Measurements from ENCODE around the gene CPED1. TPM values are rescaled to one million over a fixed set of nuclear protein-coding genes. Genes with fewer than 3 reads are reported as not detected.
"Not testable (repeated sequence)": the region's sequence is repeated elsewhere in the genome, so short reads cannot be mapped to it uniquely, and the experiment has no call there.

Gene CPED1
- total RNA-seq, 1 donor from 2014 or later = 1.5 TPM

DNA sequence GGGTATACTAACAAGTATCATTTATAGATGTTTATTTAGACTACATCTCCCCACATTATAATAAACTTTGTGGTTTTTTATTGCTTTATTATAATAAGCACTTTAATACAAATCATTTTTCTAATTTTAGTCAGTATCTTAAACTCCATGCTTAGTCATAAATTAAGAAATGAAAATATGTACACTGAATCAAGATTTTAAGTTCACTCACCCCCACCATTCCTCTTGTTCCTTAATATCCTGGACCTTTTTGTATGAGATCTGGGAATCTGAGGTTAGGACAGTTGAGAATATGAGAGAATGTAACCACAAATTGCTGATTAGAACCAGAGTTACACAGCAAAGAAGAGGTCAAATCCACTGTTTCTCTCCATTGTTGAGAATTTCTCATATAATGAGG is 246.7 kb downstream of the CPED1 start:
- DNase-seq (ENCODE audit: low read depth, low spot score) = no peak

GRCh38 chr7:121237601-121238000 is 249.1 kb downstream of the CPED1 start:
- no peak for DNase-seq (ENCODE audit: low read depth, low spot score)

DNA sequence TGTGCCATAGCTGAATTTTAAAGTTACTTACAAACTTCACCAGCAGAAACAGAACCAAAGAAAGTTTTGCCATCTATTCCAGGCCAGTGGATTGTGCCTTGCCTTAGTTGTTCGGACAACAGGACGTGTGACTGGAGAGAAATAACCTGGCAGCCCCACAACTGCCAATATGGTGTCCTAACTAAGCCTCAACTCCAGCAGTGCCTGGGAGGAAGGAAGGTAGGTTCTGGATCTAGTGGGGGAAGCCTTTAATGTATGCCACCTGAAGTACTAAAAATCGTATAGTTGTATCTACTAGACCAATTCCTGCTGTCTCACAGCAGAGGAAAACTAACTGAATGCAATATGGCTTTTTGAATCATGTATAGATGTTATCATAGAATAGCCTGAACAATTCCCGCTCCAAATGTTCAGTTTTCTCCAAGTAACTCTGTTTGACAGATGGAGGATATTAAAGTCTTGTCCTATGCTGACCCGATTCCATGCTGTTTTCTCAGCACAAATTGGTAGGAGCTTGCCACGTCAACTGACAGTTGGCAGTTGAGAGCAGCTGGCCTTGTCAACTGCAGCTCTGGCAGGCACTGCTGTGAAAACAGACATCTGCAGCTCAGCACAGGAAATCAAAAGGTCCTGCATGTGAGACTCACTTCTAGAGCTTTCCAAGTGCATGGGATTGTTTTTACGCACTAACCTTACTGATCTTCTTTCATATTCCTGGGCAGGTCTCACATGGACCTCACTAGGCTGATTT is 255.8 kb downstream of the CPED1 start:
- DNase-seq (ENCODE audit: low read depth, low spot score) = no peak

DNA sequence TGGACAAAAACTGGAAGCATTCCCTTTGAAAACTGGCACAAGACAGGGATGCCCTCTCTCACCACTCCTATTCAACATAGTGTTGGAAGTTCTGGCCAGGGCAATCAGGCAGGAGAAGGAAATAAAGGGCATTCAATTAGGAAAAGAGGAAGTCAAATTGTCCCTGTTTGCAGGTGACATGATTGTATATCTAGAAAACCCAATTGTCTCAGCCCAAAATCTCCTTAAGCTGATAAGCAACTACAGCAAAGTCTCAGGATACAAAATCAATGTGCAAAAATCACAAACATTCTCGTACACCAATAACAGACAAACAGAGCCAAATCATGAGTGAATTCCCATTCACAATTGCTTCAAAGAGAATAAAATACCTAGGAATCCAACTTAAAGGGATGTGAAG is 262.9 kb downstream of the CPED1 start:
- not testable (repeated sequence) for DNase-seq (ENCODE audit: low read depth, low spot score)

DNA sequence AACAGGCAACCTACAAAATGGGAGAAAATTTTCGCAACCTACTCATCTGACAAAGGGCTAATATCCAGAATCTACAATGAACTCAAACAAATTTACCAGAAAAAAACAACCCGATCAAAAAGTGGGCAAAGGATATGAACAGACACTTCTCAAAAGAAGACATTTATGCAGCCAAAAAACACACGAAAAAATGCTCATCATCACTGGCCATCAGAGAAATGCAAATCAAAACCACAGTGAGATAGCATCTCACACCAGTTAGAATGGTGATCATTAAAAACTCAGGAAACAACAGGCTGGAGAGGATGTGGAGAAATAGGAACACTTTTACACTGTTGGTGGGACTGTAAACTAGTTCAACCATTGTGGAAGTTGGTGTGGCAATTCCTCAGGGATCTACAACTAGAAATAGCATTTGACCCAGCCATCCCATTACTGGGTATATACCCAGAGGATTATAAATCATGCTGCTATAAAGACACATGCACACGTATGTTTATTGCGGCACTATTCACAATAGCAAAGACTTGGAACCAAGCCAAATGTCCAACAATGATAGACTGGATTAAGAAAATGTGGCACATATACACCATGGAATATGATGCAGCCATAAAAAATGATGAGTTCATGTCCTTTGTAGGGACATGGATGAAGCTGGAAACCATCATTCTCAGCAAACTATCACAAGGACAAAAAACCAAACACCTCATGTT is 264.2 kb downstream of the CPED1 start:
- DNase-seq (ENCODE audit: low read depth, low spot score) = not testable (repeated sequence)

DNA sequence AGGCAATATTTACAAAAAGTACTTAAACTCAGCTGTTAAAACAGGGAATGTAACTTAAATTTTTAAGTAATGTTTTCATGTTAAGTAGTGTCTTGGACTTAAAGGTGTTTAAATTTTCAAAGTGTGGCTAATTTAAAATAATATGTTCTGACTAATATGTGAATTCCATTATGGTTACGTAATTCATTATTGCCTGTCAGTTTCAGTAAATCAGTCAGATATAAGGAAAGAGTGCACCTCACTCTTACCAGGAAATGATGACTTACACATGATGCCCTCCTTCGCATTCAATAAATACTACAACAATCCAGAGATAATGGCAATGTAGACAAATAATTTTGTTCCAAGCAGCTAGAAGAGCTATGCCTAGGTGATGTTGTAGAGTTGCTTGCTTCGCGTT is 271.3 kb downstream of the CPED1 start:
- no peak for DNase-seq (ENCODE audit: low read depth, low spot score)

- DNase-seq (ENCODE audit: low read depth, low spot score) = no peak
These were observed 272.8 kb downstream of the CPED1 start for GRCh38 chr7:121261207-121261884.

GRCh38 chr7:121262221-121262620 is 273.7 kb downstream of the CPED1 start:
- no peak for DNase-seq (ENCODE audit: low read depth, low spot score)

- no peak for DNase-seq (ENCODE audit: low read depth, low spot score)
These were observed 274.5 kb downstream of the CPED1 start for GRCh38 chr7:121262969-121263368.

- DNase-seq (ENCODE audit: low read depth, low spot score) = no peak
These were observed 277.9 kb downstream of the CPED1 start for GRCh38 chr7:121266307-121266894.

DNA sequence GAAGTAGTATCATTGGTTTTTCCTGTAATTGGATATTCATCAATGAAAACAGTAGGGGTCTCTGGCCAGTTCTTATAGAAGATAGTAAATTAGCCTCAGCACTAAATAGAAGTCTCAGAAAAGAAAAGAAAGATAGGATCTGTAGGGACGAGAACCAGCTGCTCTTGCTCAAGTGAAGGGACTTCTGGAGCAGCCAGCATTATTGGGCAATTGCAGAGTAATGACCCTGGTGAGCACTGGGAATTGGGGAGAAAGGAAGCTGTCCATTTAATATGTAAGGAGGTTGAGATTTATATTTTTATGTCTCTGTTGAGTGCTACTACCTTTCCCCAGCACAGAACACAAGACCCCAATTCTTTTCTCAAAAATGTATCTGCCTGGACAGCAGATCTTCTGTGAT is 279.1 kb downstream of the CPED1 start:
- no peak for DNase-seq (ENCODE audit: low read depth, low spot score)

DNA sequence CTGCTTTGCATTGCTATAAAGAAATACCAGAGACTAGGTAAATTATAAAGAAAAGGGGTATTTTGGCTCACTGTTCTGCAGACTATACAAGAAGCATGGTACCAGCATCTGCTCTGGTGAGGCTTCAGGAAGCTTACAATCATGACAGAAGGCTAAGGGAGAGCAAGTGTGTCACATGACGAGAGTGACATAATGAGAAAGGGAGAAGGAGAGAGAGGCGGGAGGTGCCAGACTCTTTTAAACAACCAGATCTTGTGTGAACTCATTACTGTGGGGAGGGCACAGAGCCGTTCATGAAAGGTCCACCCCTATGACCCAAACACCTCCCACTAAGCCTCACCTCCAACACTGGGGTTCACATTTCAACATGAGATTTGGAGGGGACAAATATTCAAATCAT is 281.3 kb downstream of the CPED1 start:
- no peak for DNase-seq (ENCODE audit: low read depth, low spot score)

DNA sequence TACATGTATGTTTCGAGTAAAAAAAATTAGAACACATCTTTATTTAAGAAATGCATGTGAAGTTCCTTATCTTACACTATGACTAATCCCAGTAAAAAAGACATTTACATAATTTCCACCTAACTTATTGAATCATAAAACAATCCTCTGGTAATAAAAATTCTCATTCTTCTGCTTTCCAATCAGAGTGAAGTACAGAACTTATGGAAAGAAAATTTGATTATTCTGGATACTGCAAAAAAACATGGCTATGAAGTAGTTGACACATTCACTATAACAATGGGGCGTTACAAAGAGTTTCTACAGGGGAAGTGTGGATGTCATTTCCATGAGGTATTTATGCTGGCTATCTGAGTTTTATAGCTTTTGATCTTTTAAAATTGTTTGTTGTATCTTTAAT is 282.6 kb downstream of the CPED1 start:
- no peak for DNase-seq (ENCODE audit: low read depth, low spot score)

DNA sequence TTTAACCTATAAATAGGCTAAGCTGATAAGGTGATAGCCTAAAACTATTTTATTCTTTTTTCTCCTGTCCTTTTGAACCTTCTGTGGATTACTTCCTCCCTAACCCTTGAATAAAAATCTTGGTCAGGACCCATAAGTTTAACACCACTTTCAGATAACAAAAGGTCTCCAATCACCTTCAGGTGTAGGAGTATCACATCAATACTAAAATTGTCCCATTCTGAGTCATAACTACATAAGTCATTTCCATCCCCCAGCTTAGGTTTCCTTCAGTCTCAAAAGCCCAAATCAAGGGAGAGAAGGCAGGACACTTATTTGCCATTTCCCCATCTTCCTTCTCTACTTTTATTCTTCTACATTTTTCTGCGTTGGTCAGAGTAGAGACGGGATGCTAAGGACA is 283.4 kb downstream of the CPED1 start:
- DNase-seq (ENCODE audit: low read depth, low spot score) = no peak

DNA sequence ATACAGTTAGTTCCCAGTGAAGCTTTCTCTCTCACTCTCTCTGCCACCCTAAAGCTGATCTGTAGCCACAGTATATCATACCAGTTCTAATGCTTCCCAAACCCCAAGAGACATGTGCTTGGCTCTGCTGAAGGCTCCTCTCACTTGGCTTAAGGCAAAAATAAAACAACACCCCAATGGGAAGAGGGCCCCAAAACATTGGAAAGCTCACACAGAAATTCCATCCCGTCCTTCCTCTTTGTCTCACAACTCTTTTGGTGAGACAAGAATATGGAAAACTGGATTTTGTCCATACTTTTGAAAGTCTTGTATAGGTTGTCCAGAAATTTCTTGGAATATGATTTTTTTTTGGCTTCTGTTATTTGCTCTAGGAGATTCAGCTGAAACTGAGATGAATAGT is 284.2 kb downstream of the CPED1 start:
- DNase-seq (ENCODE audit: low read depth, low spot score) = no peak

- no peak for DNase-seq (ENCODE audit: low read depth, low spot score)
These were observed 285.1 kb downstream of the CPED1 start for GRCh38 chr7:121273467-121274167.

DNA sequence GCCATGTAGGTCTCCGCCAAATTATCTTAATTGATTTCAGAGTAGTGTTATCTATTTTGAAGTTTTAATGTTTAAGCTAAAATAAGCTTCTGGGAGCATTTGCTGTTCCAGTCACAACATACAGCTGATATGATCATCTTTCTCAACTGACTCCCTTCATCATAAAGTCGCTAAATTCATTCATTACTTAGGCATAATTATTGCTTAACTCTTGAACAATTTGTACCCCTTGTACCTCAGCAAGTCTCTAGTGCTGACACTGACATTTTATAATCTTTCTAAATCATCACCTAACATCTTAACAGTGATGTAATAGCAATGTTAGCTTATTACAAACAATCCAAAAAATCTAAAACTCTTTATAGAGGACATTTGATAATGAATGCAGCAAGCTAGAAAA is 286.0 kb downstream of the CPED1 start:
- no peak for DNase-seq (ENCODE audit: low read depth, low spot score)

DNA sequence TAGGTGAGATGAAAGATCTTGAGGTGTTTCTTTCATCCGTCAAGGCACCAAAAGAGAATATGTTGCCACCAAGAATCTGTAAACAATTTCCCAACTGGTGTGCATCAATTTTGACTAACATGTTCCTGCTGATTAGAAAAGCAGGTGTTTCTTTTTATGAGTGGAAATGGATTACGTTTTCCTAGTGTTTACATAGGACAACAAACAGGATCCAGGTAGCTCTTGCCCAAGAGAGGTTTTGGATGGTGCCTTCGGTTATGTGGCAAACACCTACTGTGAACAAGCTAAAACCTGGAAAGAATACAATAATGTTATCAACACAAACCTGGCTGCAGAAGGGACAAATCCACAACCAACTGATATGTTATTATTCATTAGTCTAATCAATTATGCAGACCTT is 286.7 kb downstream of the CPED1 start:
- no peak for DNase-seq (ENCODE audit: low read depth, low spot score)

DNA sequence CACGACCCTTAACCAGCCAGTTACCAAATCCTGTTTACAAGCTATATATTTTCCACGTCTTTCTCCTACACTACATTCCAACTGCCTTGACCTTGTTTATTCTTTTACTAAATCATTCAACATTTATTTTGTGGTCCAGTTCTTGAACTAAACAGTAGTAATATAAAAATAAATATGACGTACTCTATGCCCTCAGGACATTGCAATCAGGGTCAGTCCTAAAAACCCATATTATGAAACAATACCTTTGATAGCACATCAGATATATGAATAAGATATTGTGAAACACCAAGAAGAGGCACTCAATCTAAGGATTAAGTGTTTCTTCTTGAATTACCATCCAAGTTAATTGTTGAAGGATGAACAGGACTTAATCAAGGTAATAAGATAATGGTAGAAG is 287.8 kb downstream of the CPED1 start:
- DNase-seq (ENCODE audit: low read depth, low spot score) = no peak

- DNase-seq (ENCODE audit: low read depth, low spot score) = no peak
These were observed 289.9 kb downstream of the CPED1 start for GRCh38 chr7:121278120-121279021.

All from pulmonary artery endothelial cell (primary cell).